Measurements from ENCODE around the gene ZNF575. TPM values are rescaled to one million over a fixed set of nuclear protein-coding genes. Genes with fewer than 3 reads are reported as not detected.

ZNF575 gene
- polyA plus RNA-seq, 1 donor from 2014 or later: not detected

DNA sequence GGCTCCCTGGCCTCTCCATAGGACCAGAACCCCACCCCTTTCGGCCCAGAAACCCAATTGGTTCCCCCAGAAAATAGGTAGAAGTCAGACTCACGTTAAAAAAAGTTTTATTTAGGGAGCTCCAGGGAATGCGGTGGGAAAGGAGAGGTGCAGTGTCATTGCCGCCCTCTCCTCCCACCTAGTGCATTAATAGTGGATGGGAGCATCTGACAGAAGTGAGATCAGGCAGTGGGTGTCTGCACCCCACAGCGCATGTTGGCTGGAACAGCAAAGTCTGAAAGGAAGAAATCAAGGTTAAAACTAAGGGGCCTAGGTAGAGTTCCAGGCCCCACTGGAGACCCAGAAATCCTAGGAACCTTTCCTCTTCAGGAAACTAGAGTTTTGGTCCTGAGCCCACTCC lies 26.4 kb upstream of the ZNF575 start:
- no peak for TF ChIP-seq EZH2 (IDR thresholded peaks at IDR 0.05; ENCODE audit: borderline replicate concordance, insufficient read depth, low read length, poor library complexity, severe bottlenecking)
- no peak for TF ChIP-seq REST (IDR thresholded peaks at IDR 0.05; ENCODE audit: borderline replicate concordance)
- TF ChIP-seq EP300 (conservative IDR thresholded peaks at IDR 0.05; ENCODE audit: poor library complexity, severe bottlenecking): no peak
- TF ChIP-seq POLR2AphosphoS5 (IDR thresholded peaks at IDR 0.05): no peak
- TF ChIP-seq SMC3 (conservative IDR thresholded peaks at IDR 0.05; ENCODE audit: poor library complexity): no peak
- TF ChIP-seq, protein P1, sequence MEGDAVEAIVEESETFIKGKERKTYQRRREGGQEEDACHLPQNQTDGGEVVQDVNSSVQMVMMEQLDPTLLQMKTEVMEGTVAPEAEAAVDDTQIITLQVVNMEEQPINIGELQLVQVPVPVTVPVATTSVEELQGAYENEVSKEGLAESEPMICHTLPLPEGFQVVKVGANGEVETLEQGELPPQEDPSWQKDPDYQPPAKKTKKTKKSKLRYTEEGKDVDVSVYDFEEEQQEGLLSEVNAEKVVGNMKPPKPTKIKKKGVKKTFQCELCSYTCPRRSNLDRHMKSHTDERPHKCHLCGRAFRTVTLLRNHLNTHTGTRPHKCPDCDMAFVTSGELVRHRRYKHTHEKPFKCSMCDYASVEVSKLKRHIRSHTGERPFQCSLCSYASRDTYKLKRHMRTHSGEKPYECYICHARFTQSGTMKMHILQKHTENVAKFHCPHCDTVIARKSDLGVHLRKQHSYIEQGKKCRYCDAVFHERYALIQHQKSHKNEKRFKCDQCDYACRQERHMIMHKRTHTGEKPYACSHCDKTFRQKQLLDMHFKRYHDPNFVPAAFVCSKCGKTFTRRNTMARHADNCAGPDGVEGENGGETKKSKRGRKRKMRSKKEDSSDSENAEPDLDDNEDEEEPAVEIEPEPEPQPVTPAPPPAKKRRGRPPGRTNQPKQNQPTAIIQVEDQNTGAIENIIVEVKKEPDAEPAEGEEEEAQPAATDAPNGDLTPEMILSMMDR (IDR thresholded peaks at IDR 0.05; ENCODE audit: poor library complexity, severe bottlenecking): no peak
- TF ChIP-seq RAD21 (conservative IDR thresholded peaks at IDR 0.05): no peak
- TF ChIP-seq TAF1 (IDR thresholded peaks at IDR 0.05; ENCODE audit: low read depth): no peak
- TF ChIP-seq MXI1 (conservative IDR thresholded peaks at IDR 0.05; ENCODE audit: poor library complexity, severe bottlenecking): no peak

DNA sequence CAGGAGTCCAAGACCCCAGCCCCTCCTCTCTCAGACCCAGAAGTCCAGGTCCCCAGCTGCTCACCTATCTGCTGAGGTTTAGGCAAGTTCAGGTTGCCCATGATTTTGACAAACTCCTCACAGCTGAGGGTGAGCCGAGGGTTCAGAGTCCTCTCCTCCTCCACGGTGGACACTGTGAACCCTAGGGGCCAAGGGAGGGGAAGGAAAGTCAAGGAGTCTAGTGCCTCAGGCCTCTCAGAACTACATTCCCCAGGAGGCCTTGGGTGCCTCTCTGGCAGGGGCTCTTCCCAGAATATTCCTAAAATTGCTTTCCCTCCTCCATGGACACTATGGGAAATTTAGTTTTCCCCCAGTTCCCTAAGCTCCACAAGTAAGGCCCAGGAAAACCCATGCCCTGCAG lies 25.1 kb upstream of the ZNF575 start:
- Histone ChIP-seq H3K27me3 (ENCODE audit: insufficient read depth, low read depth, low read length) (peaks cover 5% of the 10 kb centered on the region), H3K4me2 (ENCODE audit: low read length) (no peak overlapping the region), H3K79me2 (replicated peaks; ENCODE audit: insufficient read depth, low read length) (no peaks in the 10 kb centered on the region), H3K36me3 (ENCODE audit: insufficient read depth, low read length) (no peaks in the 10 kb centered on the region), H3K4me3 (ENCODE audit: low read length) (no peak overlapping the region), H3K27ac (ENCODE audit: low read length) (no peak overlapping the region), H3K9me2 (ENCODE audit: insufficient read depth, low read length) (no peaks in the 10 kb centered on the region), H3K9ac (ENCODE audit: low read length) (no peak overlapping the region), H4K20me1 (ENCODE audit: insufficient read depth) (no peaks in the 10 kb centered on the region), H3F3A (ENCODE audit: insufficient read depth, low read length, poor library complexity, severe bottlenecking) (no peaks in the 10 kb centered on the region), H2AFZ (ENCODE audit: low read depth, low read length) (no peak overlapping the region), H3K9me3 (ENCODE audit: low read length) (no peaks in the 10 kb centered on the region)
- no peak for TF ChIP-seq MXI1 (conservative IDR thresholded peaks at IDR 0.05; ENCODE audit: poor library complexity, severe bottlenecking)
- TF ChIP-seq SMC3 (conservative IDR thresholded peaks at IDR 0.05; ENCODE audit: poor library complexity): no peak
- TF ChIP-seq EZH2 (IDR thresholded peaks at IDR 0.05; ENCODE audit: borderline replicate concordance, insufficient read depth, low read length, poor library complexity, severe bottlenecking): no peak
- no peak for TF ChIP-seq EP300 (conservative IDR thresholded peaks at IDR 0.05; ENCODE audit: poor library complexity, severe bottlenecking)
- TF ChIP-seq TAF1 (IDR thresholded peaks at IDR 0.05; ENCODE audit: low read depth): no peak

More for the DNA sequence above, 26.4 kb upstream of the ZNF575 start:
- H3K9me3 ChIP-seq (ENCODE audit: low read length): no peaks in the 10 kb centered on the region
- no peaks in the 10 kb centered on the region for H3K9me2 ChIP-seq (ENCODE audit: insufficient read depth, low read length)
- peaks cover 5% of the 10 kb centered on the region for H3K27me3 ChIP-seq (ENCODE audit: insufficient read depth, low read depth, low read length)
- no peak overlapping the region for H3K27ac ChIP-seq (ENCODE audit: low read length)
- H3F3A ChIP-seq (ENCODE audit: insufficient read depth, low read length, poor library complexity, severe bottlenecking): no peaks in the 10 kb centered on the region
- H4K20me1 ChIP-seq (ENCODE audit: insufficient read depth): no peaks in the 10 kb centered on the region
- no peaks in the 10 kb centered on the region for H3K36me3 ChIP-seq (ENCODE audit: insufficient read depth, low read length)
- no peak overlapping the region for H3K9ac ChIP-seq (ENCODE audit: low read length)
- H3K4me2 ChIP-seq (ENCODE audit: low read length): no peak overlapping the region
- no peak overlapping the region for H2AFZ ChIP-seq (ENCODE audit: low read depth, low read length)
- no peaks in the 10 kb centered on the region for H3K79me2 ChIP-seq (replicated peaks; ENCODE audit: insufficient read depth, low read length)
- H3K4me3 ChIP-seq (ENCODE audit: low read length): no peak overlapping the region
